GM21723 (cell line): ENCODE results near the gene ZAR1L.
"Not testable (repeated sequence)": the region's sequence is repeated elsewhere in the genome, so short reads cannot be mapped to it uniquely, and the experiment has no call there.

Source experiments
- ATAC-seq: cut with Tn5 transposase; IDR thresholded peaks from one replicate; pipeline ENCODE4 v1.9.1; 2021; ENCODE audit warnings: mild to moderate bottlenecking, moderate library complexity; ENCODE audit not compliant: unreplicated experiment

Gene ZAR1L

DNA sequence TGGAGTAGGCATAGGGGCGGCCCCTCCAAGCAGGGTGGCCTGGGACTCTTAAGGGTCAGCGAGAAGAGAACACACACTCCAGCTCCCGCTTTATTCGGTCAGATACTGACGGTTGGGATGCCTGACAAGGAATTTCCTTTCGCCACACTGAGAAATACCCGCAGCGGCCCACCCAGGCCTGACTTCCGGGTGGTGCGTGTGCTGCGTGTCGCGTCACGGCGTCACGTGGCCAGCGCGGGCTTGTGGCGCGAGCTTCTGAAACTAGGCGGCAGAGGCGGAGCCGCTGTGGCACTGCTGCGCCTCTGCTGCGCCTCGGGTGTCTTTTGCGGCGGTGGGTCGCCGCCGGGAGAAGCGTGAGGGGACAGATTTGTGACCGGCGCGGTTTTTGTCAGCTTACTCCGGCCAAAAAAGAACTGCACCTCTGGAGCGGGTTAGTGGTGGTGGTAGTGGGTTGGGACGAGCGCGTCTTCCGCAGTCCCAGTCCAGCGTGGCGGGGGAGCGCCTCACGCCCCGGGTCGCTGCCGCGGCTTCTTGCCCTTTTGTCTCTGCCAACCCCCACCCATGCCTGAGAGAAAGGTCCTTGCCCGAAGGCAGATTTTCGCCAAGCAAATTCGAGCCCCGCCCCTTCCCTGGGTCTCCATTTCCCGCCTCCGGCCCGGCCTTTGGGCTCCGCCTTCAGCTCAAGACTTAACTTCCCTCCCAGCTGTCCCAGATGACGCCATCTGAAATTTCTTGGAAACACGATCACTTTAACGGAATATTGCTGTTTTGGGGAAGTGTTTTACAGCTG, at the start of gene ZAR1L, which contains the start of gene BRCA2:
Gene ZAR1L (minus strand): TSS at position 126 of the 790 bp plus-strand sequence. CDS start 3,438 bp downstream, outside the sequence.
Gene BRCA2 (plus strand): TSS at position 271 of the 790 bp plus-strand sequence. CDS start 953 bp downstream, outside the sequence.
- ATAC-seq: peak; percentile 91

DNA sequence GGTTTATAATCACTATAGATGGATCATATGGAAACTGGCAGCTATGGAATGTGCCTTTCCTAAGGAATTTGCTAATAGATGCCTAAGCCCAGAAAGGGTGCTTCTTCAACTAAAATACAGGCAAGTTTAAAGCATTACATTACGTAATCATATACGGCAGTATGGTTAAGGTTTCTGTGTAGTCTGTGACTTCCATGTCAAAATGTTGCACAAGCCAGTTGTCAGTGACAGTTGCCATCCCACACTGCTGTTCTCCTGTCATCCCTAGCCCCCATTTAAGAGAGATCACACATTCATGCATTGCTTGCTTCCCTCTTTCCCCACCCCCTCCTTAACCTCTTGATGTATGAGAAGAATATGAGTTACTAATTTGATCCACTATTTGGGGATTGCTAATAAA, 47.4 kb upstream of the ZAR1L start:
- no peak for ATAC-seq

GRCh38 chr13:32355935-32356334, 40.8 kb upstream of the ZAR1L start:
- ATAC-seq: not testable (repeated sequence)

DNA sequence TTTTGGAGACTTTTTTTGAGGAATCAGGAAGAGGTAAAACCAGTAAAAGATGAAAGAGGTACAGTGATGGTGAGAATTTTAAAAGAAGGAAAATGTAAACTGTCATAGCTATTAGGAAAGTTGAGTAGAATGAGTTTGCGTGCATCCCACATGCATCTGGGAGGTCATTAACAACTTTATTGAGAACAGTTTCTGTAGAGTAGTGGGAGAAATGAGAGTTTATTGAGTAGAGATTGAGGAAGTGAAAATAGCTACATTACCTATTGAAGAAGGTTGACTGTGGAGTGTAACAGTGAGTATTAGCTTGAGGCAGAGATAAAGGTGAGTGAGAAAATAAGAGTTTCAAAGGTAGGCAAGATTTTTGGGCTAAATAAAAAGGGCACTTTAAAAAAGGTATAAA, 38.9 kb upstream of the ZAR1L start:
- ATAC-seq: no peak

DNA sequence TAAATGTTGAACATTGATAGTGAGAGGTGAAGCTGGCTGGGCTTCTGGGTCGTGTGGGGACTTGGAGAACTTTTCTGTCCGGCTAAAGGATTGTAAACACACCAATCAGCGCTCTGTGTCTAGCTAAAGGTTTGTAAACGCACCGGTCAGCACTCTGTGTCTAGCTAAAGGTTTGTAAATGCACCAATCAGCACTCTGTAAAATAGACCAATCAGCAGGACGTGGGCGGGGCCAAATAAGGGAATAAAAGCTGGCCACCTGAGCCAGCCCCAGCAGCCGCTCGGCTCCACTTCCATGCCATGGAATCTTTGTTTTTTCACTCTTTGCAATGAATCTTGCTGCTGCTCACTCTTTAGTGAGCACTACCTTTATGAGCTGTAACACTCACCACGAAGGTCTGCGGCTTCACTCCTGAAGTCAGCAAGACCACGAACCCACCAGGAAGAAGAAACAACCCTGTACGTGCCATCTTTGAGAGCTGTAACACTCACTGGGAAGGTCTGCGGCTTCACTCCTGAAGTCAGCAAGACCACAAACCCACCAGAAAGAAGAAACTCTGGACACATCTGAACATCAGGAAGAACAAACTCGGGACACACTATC, 35.8 kb upstream of the ZAR1L start:
- ATAC-seq: not testable (repeated sequence)

DNA sequence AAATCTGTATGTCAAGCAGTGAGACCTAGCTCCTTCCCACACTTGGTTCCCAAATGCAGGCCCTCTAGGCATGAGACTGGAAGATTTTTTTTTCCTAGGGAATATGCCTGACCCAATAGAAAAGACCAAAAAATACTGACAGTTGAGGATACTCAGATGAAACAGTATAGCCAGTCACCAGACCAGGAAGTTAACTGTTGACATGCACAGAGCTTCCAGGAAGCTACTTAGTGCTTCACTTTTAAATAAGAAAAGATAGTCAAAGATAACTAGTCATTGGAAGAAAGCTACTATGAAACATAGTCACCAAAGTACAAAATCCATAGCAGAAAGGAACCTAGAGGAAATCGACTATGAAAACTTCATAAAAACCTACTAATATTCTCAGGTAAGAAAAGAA, 32.5 kb upstream of the ZAR1L start:
- ATAC-seq: no peak

- no peak for ATAC-seq
Observed at GRCh38 chr13:32340914-32341313, 25.8 kb upstream of the ZAR1L start.

GRCh38 chr13:32334671-32335070, 19.5 kb upstream of the ZAR1L start:
- ATAC-seq: no peak

- ATAC-seq: no peak
Observed at GRCh38 chr13:32330441-32330840, 15.3 kb upstream of the ZAR1L start.

DNA sequence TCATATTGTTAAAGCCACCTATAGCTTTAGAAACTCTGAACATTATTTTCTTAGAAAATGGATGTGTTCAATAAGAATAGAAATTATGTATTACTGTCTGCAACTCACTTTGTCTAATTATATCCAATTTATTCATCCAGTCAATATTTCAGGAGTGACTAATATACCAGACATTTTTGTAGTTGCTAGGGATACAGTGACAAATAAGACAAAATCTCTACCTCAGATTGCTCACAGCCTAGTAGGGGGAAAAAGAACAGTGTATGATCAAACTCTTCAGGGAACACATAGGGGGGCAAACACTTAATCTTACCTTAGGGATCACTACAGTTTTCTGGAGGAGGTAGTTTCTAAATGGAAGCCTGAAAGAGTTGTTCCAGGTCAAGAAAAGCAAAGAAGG, 8.7 kb upstream of the ZAR1L start:
- no peak for ATAC-seq

- no peak for ATAC-seq
Observed at GRCh38 chr13:32320528-32320927, 5.4 kb upstream of the ZAR1L start.

DNA sequence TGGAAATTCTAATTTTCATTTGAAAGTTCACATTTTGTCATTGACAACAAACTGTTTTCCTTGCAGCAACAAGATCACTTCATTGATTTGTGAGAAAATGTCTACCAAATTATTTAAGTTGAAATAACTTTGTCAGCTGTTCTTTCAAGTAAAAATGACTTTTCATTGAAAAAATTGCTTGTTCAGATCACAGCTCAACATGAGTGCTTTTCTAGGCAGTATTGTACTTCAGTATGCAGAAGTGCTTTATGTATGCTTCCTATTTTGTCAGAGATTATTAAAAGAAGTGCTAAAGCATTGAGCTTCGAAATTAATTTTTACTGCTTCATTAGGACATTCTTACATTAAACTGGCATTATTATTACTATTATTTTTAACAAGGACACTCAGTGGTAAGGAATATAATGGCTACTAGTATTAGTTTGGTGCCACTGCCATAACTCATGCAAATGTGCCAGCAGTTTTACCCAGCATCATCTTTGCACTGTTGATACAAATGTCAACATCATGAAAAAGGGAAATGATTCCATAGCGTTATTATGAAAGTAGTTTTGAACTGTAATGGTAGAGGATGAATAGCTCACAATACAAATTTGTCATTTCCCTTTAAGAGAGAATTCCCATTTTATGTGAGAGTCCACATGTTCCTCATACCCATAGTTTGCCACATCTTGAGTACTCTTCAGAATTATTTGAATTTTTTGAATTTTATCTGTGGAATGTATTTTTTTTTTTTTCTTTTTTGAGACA, 2.7 kb upstream of the ZAR1L start:
- ATAC-seq: no peak

DNA sequence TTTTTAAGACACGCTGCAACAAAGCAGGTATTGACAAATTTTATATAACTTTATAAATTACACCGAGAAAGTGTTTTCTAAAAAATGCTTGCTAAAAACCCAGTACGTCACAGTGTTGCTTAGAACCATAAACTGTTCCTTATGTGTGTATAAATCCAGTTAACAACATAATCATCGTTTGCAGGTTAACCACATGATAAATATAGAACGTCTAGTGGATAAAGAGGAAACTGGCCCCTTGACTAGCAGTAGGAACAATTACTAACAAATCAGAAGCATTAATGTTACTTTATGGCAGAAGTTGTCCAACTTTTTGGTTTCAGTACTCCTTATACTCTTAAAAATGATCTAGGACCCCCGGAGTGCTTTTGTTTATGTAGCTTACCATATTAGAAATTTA, 1.3 kb upstream of the ZAR1L start:
- no peak for ATAC-seq

GRCh38 chr13:32316028-32316339, 821 bp upstream of the ZAR1L start:
- peak; percentile 60 for ATAC-seq

- ATAC-seq: peak; percentile 8
Observed at GRCh38 chr13:32314271-32315237, 609 bp downstream of the ZAR1L start.

DNA sequence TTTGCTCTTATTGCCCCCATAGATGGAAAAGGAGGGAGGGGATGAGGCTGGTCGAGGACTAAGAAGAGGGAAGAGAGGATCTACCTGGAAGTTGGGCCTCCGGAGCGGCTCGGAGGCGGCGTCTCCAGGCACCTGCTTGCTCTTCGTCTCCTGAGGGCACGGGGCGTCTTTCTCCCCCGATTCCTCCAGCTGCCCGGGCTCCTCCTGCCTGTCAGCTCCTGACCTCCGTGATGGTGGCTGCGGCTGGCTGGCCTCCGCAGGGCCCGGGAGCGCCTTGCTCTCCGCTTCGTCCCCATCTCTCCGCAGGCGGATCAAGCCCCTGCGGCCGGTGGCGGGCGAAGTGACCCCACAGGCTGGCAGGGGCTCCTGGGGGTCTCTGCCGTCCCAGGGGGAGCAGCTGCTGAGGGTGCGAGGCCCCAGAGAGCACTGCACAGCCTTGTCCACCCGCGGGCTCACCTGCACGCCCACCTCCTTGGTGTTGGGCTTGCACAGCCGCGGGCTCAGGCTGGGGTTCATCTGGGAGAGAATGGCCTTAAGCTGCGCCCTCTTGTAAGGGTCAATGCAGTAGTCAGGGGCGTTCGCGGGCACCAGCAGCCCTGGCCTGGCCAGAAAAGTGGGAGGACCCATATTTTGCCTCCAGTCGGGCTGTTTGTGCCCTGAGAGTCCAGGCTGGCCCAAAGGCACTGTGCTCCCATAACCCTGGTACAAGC, 3.8 kb downstream of the ZAR1L start:
- ATAC-seq: no peak

GRCh38 chr13:32310134-32310706, 4.9 kb downstream of the ZAR1L start:
- peak; percentile 72 for ATAC-seq

GRCh38 chr13:32309312-32310133, 5.6 kb downstream of the ZAR1L start:
- ATAC-seq: peak; percentile 19

- ATAC-seq: no peak
Observed at GRCh38 chr13:32305646-32306045, 9.5 kb downstream of the ZAR1L start.
